OCI-LY1 (cell line): ENCODE data around the gene XRCC2.

ENCODE experiments used
- CTCF ChIP-seq: fragments of 200-600 bp; sonication (generic), shearing (Covaris generic); IDR thresholded peaks from 2 replicates; pipeline ENCODE4 v1.5.1; 2017; ENCODE audit warnings: mild to moderate bottlenecking, antibody characterized with exemption, low read length, moderate library complexity, mixed read lengths
- EZH2 ChIP-seq: fragments of 200-600 bp; sonication (generic), shearing (Covaris generic); IDR thresholded peaks from 2 replicates; pipeline ENCODE4 v1.8.0; 2017; ENCODE audit warnings: borderline replicate concordance, mixed run types, mild to moderate bottlenecking, antibody characterized with exemption, low read length, moderate library complexity, mixed read lengths

GRCh38 chr7:152663931-152664330 lies 12.0 kb downstream of the XRCC2 start:
- TF ChIP-seq CTCF = no peak
- no peak for TF ChIP-seq EZH2
